Kidney epithelial cell (primary cell): ENCODE measurements around the gene C10orf105. TPM values are rescaled to one million over a fixed set of nuclear protein-coding genes. Genes with fewer than 3 reads are reported as not detected.

Experiments used
- DNase-seq: peaks from one replicate; pipeline ENCODE4 v3.0.0-alpha.2; 2010; ENCODE audit warnings: low read depth
- H3K27me3 ChIP-seq: 2 replicates; pipeline ENCODE4 v1.6.0; 2011; ENCODE audit warnings: low read length; ENCODE audit not compliant: control insufficient read depth, insufficient read depth
- H3K36me3 ChIP-seq: 2 replicates; pipeline ENCODE4 v1.5.1; 2011; ENCODE audit warnings: low read length; ENCODE audit not compliant: control insufficient read depth, insufficient read depth
- H3K4me3 ChIP-seq: 2 replicates; pipeline ENCODE4 v1.5.1; 2011; ENCODE audit warnings: low read depth, mild to moderate bottlenecking, control low read depth, low read length
- CTCF ChIP-seq: IDR thresholded peaks from 2 replicates; pipeline ENCODE4 v1.5.1; 2011; ENCODE audit warnings: mild to moderate bottlenecking, moderate library complexity, low read length, control low read depth, inconsistent platforms; ENCODE audit not compliant: insufficient read depth, poor library complexity, severe bottlenecking
- total RNA-seq: library from RNA; depleted of rRNA; stranded (reverse); fragments of >200 nt; gene quantifications from 2 replicates; pipeline ENCODE4 v1.2.3, GENCODE V29; 2015

Gene C10orf105
- total RNA-seq, 1 donor from 2014 or later = not detected

GRCh38 chr10:71694567-71694968, 25.0 kb downstream of the C10orf105 start:
- DNase-seq = no peak

GRCh38 chr10:71694039-71694501, 25.5 kb downstream of the C10orf105 start:
- peaks cover 5% of the 10 kb centered on the region for H3K27me3 ChIP-seq
- H3K4me3 ChIP-seq = no peak overlapping the region
- TF ChIP-seq CTCF = no peak
- DNase-seq = no peak
- H3K36me3 ChIP-seq = no peaks in the 10 kb centered on the region

More at GRCh38 chr10:71694567-71694968, 25.0 kb downstream of the C10orf105 start:
- Histone ChIP-seq H3K36me3 (no peaks in the 10 kb centered on the region), H3K4me3 (no peak overlapping the region), H3K27me3 (peaks cover 5% of the 10 kb centered on the region)
- TF ChIP-seq CTCF = no peak

GRCh38 chr10:71693377-71693776, 26.2 kb downstream of the C10orf105 start:
- TF ChIP-seq CTCF = no peak
- Histone ChIP-seq H3K36me3 (no peaks in the 10 kb centered on the region), H3K27me3 (peaks cover 2% of the 10 kb centered on the region), H3K4me3 (no peak overlapping the region)
- no peak for DNase-seq

- no peak for DNase-seq
- TF ChIP-seq CTCF = no peak
- Histone ChIP-seq H3K4me3 (no peak overlapping the region), H3K27me3 (peaks cover 2% of the 10 kb centered on the region), H3K36me3 (no peaks in the 10 kb centered on the region)
Measured at GRCh38 chr10:71692598-71693306, 26.8 kb downstream of the C10orf105 start.

GRCh38 chr10:71691405-71691804, 28.2 kb downstream of the C10orf105 start:
- DNase-seq = no peak
- Histone ChIP-seq H3K36me3 (no peaks in the 10 kb centered on the region), H3K4me3 (no peak overlapping the region), H3K27me3 (peaks cover 12% of the 10 kb centered on the region)
- TF ChIP-seq CTCF = no peak
